Measurements from ENCODE around the gene ARL6IP4.
"Not testable (repeated sequence)": the region's sequence is repeated elsewhere in the genome, so short reads cannot be mapped to it uniquely, and the experiment has no call there.

The ARL6IP4 gene

GRCh38 chr12:122980183-122981035 is at the start of gene ARL6IP4:
Gene ARL6IP4 (plus strand): TSS chr12:122980681. CDS start chr12:122981140, 459 bp downstream.
- peak; percentile 47 to 58 for DNase-seq

- no peak for DNase-seq
Measured at GRCh38 chr12:122932207-122932606, 48.3 kb upstream of the ARL6IP4 start.

GRCh38 chr12:122934722-122935121 is 45.8 kb upstream of the ARL6IP4 start:
- DNase-seq: no peak

- DNase-seq: no peak
Measured at GRCh38 chr12:122935318-122935717, 45.2 kb upstream of the ARL6IP4 start.

- no peak for DNase-seq
Measured at GRCh38 chr12:122937622-122938091, 42.8 kb upstream of the ARL6IP4 start.

- no peak for DNase-seq
Measured at GRCh38 chr12:122939125-122939524, 41.4 kb upstream of the ARL6IP4 start.

GRCh38 chr12:122941351-122941750 is 39.1 kb upstream of the ARL6IP4 start:
- not testable (repeated sequence) for DNase-seq

GRCh38 chr12:122942637-122943036 is 37.8 kb upstream of the ARL6IP4 start:
- DNase-seq: no peak

GRCh38 chr12:122943196-122943595 is 37.3 kb upstream of the ARL6IP4 start:
- no peak for DNase-seq

- no peak for DNase-seq
Measured at GRCh38 chr12:122944605-122945592, 35.6 kb upstream of the ARL6IP4 start.

GRCh38 chr12:122946690-122947341 is 33.7 kb upstream of the ARL6IP4 start:
- peak; percentile 61 to 78 for DNase-seq

- no peak for DNase-seq
Measured at GRCh38 chr12:122947352-122947792, 33.1 kb upstream of the ARL6IP4 start.

- DNase-seq: no peak
Measured at GRCh38 chr12:122948605-122949004, 31.9 kb upstream of the ARL6IP4 start.

GRCh38 chr12:122949405-122949804 is 31.1 kb upstream of the ARL6IP4 start:
- no peak for DNase-seq

- DNase-seq: no peak
Measured at GRCh38 chr12:122949816-122950675, 30.4 kb upstream of the ARL6IP4 start.

GRCh38 chr12:122951406-122951805 is 29.1 kb upstream of the ARL6IP4 start:
- DNase-seq: no peak

- DNase-seq: peak; percentile 69 to 76
Measured at GRCh38 chr12:122951979-122952892, 28.2 kb upstream of the ARL6IP4 start.

GRCh38 chr12:122955156-122955555 is 25.3 kb upstream of the ARL6IP4 start:
- no peak for DNase-seq

- no peak for DNase-seq
Measured at GRCh38 chr12:122956035-122956434, 24.4 kb upstream of the ARL6IP4 start.

GRCh38 chr12:122958198-122958888 is 22.1 kb upstream of the ARL6IP4 start:
- no peak for DNase-seq
